GM12874 (cell line): ENCODE results near the gene APBA1.

ENCODE experiments used
- CTCF ChIP-seq: IDR thresholded peaks from 2 replicates; pipeline ENCODE4 v1.5.1; 2011; ENCODE audit warnings: low read depth, mild to moderate bottlenecking, control low read depth, low read length, moderate library complexity; ENCODE audit not compliant: insufficient read depth

Gene APBA1

GRCh38 chr9:69600314-69601047, 71.7 kb downstream of the APBA1 start:
- no peak for TF ChIP-seq CTCF

DNA sequence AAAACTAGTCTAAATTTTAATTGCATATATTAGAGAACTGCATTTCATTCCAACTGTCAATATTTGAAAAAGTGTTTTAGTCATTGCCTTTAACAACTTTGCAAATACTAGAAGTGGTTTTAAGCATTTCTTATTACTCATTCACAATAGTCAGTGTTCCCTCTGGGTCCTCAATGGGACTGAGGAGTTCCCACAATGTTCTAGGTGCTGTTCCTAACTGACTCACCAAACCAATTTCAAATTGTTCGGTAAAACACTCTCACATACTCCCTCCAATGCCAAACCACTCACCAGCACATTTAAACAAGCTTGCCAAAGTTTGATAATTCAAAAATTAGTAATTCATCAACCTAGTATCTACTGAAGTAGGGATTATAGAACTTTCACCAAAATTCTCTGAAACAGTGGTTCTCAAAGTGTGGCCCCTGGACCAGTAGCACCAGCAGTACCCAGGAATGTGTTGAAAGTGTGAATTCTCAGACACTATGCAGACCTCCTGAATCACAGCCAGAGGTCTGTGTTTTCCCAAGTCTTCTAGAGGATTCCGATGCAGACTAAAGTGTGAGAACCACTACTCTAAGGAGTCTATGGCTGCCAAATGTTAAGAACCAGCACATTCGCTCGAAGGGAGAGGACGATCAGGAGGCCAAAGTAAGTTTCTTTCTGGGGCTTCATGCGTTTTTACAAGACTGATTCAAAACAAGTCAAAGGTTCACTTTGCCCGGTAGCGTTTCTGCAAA, 72.8 kb downstream of the APBA1 start:
- no peak for TF ChIP-seq CTCF

DNA sequence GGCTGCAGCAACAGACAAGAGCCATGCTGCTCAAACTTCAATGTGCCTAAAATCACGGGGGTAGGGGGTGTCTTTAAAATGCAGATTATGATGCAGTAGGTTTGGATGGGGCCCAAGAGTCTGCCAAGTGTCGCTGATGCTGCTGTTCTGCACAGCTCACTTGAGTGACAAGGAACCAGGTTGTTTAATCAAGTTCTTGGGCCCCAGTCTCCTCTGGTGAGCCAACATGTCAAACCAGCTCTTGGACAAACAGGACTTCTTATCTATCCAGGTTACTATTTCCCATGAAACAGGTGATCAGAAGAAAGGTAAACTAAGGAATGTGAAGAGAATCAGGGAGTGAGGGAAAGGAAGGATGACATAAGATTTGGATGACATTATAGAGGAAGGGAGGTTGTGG, 78.0 kb downstream of the APBA1 start:
- no peak for TF ChIP-seq CTCF

- no peak for TF ChIP-seq CTCF
Measured at GRCh38 chr9:69593756-69594155, 78.4 kb downstream of the APBA1 start.

GRCh38 chr9:69593301-69593700, 78.9 kb downstream of the APBA1 start:
- no peak for TF ChIP-seq CTCF

DNA sequence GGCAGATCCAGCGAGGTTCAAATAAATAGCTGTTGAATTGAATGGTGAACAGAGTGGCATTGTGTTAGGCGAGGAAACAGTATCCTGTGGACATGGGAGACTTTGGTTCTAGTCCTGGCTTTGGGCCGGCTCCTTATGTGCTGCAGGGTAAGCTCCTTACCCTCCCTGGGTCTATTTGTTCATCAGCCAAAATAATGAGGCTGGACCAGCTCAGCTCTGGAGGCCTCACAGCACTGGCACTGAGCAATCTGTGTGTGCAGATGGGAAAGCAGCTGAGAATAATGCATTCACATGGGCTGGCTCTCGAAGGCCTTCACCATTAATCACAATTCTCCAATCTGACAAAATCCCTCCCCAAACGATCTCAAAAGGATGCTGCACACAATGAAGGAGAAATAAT, 81.9 kb downstream of the APBA1 start:
- TF ChIP-seq CTCF: no peak

DNA sequence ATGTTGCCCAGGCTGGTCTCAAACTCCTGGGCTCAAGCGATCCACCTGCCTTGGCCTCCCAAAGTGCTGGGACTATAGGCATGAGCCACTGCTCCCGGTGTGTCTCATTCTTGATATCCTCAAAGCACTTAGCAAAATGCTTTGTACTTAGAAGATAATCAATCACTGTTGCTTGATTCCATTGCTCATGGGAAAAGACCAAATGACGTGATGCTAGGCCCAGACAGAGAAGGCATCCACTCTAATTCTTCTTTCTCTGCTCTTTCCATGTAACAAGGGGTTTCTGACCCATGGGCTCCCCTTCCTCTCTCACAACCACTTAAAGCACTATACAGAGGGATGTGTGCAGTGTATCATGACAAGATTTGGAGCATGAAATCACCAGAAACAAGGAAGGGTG, 83.0 kb downstream of the APBA1 start:
- no peak for TF ChIP-seq CTCF
